ENCODE results near the gene FIBP.

FIBP gene

DNA sequence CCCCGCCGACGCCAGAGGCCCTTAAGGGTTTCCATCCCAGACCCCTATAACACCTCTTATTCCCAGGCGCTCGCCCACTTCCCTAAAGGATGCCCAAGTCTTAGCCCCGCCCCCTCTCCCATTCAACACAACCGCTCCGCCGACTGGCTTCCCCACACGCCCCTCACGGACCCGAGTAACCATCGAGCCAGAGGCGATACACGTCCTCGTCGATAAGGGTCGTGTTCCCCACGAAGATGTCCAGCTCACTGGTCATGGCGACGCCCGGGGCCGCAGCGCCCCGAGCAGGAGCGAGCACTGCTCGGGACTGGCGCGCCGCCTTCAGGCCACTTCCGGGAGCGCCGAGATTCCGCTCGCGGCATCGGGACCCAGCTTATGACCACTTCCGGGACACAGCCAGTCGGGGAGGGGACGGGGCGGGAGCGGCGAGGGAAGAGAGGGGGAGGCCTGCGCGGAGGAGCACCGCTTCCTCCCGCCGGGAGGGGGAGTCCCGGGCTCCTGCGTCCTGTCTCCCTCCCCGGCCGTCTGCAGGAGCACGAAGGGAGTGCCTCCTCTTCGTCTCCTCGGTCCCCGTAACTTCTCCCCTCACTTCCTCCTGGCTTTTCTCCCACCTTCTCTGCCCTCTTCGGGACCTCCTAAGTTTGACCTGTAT, at the start of gene FIBP:
Gene FIBP, minus strand, starts transcription at position 309 of the 652 bp plus-strand sequence. Its CDS starts 53 bp downstream, at position 256.
- peak; percentile 100 for DNase-seq

DNA sequence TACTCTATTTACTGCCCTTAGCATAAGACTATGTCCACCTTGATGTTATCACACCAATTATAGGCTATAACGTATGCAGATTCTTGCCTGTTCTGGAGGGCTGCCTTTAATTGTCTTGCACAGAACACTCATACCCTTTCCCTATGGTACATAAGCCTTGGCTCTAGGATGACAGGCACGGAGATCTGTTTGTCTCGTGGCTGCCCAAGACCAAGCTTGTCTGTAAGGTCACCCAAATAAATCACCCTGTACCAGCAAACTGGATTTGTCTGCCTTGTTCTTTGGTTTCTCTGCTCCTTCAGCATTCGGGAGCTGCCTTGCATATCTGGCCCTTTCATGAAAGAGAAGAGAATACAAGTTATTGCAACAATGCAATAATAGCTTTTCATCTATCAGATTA, 49.5 kb upstream of the FIBP start:
- peak; percentile 2 for DNase-seq

DNA sequence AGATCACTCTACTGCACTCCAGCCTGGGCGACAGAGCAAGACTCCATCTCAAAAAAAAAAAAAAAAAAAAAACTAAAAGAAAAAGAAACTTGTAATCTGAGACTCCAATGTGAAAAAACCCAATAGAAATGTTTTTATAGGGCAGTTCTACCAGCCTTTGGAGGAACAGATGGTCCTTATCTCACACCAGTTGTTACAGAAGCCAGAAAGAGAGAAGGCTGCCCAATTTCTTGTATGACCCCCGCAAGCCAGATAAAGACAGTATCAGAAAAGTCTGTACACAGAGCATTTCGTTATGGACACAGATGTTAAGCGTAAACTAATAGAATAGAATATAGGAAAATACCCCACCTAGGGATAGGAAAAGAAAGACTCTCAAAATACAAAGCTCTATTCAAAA, 45.7 kb upstream of the FIBP start:
- no peak for DNase-seq

DNA sequence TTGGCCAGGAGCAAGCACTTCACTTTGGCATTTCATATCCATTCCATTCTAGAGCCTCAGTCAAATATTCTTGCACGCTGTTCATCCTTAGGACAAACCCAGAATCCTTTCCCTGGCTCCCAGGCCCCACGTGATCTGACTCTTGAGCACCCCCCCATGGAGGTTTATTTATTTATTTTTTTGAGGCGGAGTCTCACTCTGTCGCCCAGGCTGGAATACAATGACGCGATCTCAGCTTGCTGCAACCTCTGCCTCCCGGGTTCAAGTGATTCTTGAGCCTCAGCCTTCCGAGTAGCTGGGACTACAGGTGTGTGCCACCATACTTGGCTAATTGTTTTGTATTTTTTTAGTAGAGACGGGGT, 44.3 kb upstream of the FIBP start:
- no peak for DNase-seq

DNA sequence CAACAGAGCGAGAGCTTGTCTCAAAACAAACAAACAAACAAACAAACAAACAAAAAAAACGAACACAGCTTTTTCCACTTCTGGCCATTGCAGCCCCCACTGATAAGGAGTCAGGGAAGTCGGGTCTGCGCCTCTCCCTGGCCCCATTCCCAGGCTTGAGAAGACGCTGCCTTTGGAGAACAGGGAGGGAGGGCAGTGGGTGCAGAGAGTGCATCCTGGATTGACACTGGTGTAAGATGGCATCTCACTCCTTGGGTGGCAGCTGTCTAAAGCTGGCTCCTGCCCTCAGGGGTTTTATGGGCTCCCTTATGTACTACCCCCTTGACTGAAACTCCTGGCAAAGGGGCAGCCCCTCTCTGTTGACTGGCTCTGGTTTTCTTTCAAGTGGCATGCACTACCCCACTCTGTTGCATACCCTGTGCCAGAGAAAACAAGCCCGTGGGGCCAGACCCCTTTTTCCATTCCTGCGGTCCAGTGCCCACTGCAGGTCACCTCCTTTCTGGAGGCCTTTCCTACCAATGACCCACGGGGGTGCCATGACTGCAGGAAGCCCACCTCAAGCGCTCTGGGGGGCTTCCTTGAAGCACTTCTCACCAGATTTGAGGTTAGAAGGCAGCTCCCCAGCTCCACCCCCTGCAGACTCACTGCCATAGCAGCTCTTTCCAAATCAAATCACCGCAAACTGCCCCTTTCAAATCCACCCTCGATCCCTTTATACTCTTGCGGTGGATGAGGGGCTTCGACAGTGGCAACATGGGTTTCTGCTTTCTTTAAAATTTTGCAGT, 43.7 kb upstream of the FIBP start:
- no peak for DNase-seq

DNA sequence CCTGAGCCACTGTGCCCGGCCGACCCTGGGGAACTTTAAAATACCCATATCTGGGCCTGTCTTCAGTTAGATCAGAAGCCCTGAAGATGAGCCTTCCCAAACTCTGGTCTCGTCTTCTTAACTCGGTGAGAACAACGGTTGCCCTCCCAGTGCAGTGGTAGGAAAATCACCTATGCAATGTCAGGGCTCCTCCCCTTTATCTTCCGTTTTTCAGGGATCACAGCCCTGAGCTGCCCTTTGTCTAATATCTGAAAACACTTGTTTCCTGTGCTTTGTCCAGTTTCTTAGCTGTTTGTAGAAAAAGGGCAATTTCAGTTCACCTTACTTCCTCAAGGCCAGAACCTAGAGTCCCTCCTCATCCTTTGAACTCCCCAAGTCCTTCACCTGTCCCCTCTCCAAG, 40.4 kb upstream of the FIBP start:
- no peak for DNase-seq

DNA sequence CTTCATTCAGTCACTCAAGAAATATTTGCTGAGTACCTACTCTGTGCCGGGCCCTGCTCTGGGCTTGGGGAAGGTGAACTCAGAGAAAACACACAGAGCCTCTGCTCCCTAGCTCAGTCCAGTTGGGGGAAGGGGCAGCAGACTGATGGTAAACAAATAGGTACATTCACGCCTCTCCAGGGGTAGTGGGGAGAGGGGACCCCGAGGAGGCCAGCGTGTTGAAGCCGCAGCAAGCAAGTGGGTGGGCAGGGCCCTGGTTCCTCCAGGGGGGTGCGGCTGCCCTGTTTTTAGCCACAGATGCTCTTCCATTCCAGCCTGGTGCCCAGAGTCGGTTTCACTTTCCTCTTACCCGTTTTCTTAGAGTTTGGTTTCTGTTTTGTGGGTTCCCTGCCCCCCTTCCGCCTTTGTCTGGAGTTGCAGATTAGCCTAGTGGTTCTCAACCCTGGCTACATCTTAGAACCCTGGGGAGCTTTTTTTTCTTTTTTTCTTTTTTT, 39.7 kb upstream of the FIBP start:
- DNase-seq = peak; percentile 93

DNA sequence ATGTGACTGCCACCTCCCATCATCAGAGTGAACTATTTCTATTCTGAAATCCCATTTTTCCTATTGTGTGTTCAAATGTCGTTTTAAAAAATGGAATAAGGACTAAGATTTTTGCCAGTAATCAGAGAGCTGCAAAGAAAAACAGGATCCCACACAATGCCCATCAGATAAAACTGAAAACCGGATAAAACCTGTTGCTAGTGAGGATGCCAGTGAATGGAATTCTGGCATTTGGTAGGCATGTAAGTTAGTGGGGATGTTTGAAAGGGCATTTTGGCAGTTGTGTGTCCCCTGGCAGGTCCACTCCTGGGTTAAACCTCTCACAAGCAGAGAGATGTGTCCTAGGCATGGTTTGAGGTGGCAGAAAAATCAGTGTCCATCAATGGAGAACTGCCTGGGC, 37.1 kb upstream of the FIBP start:
- no peak for DNase-seq

DNA sequence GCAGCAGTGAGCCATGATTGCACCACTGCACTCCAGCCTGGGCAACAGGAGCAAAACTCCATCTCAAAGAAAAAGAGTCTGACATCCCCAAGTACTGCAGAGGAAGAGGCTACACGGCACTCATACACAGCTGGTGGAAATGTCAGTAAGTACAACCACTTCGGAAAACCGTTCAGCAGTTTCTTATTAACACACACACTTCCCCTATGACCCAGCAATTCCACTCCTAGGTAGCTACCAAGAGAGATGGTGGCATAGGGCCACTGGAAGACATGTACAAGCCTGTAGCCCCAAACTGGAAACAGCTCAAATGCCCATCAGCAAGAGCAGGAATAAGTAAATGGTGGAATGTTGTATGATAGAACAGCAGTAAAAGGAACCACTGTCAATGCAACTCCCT, 34.3 kb upstream of the FIBP start:
- no peak for DNase-seq

DNA sequence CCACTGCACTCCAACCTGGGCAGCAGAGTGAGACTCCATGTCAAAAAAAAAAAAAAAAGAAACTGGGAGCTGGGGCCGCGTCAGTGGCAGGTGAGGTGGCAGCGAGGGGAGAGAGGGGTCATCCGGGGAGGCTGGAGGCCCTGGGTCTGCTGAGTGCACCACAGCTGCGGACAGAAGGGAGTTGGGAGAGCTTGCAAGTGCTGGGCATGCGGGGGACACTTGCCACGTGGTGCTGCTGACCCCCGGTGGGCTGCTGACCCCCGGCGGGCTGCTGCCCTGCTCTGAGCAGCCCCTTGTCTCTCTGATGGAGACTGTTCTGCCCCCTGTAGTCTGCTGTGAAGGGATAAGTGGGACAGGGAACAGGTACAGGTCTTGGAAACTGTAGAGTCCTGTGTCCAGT, 33.6 kb upstream of the FIBP start:
- no peak for DNase-seq

DNA sequence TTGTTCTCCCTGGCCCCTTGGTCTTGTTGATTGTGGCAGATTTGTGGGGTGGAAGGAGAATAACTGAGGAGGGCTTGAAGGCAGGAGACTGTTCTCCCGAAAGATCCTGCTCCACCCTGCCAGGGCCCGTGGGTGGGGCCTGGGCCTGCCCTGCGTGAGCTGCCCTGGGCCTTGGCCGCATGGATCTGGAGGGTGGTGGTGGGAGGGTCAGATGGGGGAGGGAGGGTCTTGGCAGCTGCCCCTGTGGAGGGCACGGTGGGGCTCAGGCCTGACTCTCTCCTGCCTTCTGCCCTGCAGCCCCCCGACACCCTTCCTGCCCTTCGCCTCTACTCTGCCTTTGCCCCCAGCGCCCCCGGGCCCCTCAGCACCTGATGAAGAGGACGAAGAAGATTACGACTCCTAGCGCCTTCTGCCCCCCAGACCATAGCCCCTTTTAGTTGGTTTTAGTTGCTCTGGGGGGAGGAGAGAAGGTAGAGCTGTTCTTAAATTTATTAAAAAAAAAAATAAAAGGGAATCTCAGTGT, 32.8 kb upstream of the FIBP start:
- no peak for DNase-seq

DNA sequence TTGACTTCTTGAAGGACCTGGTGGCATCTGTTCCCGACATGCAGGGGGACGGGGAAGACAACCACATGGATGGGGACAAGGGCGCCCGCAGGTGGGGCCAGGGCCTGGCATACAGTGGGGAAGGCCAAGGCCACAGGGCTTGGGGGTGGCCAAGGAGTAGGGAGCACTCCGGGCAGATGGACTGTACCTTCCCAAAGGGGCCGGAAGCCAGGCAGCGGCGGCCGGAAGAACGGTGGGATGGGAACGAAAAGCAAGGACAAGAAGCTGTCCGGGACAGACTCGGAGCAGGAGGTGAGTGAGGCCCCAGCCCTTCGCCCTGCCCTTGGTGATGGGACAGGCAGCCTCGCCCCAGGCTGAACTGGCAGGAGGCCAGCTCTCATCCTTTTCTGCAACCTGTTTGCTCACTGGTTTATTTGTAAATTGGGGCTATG, 32.1 kb upstream of the FIBP start:
- DNase-seq = no peak

DNA sequence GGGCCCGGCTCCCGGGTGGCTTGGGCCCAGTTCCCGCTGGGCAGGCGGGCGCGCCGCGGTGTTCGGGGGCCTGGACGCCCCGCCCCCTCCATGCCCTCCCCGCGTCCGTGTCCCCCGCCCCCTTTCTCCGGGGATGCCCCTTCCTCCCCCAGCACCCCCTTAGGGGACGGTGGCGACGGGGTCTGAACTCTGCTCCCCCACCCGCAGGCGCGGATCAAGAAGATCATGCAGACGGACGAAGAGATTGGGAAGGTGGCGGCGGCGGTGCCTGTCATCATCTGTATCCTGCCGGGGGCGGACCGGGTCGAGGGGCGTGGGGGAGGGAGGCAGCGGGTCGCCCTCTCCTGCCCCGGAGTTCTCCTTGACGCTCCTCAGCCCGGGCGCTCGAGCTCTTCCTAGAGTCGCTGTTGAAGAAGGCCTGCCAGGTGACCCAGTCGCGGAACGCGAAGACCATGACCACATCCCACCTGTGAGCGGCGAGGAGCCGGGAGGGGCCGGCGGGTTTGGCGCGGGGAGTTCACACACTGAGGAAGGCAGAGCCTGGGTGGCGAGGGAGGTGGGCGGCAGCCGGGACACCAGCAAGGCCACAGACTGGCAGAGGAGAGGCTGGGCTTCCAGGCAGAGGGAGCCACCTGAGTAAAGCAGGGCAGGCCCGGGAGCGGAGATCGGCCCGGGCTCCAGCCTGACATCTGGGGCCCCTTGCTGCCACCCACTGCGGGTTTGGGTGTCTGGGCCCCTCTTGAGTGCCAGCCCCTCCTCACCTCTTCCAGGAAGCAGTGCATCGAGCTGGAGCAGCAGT, 31.5 kb upstream of the FIBP start:
- peak; percentile 61 for DNase-seq

DNA sequence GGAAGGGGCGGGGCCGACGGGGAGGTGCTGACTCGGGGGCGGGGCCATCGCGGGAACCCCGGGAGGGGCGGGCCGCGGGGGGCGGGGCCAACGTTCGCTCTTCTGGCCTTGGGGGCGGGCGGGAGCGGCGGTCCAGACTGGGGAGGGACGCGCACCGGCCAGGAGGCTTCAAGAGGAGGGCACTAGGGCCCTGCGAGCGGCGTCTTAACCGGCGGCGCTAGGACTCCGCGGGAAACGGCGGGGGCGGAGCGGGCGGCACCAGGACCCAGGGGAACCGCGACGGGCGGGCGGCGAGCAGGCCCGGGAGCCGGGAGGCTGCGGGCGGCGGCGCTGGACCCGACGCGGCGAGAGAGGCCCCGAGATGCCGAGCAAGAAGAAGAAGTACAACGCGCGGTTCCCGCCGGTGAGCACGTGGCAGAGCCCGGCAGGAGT, 30.9 kb upstream of the FIBP start, which contains the start of gene DRAP1:
Gene DRAP1, plus strand, starts transcription at position 286 of the 432 bp plus-strand sequence. Its CDS starts 76 bp downstream, at position 362.
- DNase-seq = peak; percentile 100

DNA sequence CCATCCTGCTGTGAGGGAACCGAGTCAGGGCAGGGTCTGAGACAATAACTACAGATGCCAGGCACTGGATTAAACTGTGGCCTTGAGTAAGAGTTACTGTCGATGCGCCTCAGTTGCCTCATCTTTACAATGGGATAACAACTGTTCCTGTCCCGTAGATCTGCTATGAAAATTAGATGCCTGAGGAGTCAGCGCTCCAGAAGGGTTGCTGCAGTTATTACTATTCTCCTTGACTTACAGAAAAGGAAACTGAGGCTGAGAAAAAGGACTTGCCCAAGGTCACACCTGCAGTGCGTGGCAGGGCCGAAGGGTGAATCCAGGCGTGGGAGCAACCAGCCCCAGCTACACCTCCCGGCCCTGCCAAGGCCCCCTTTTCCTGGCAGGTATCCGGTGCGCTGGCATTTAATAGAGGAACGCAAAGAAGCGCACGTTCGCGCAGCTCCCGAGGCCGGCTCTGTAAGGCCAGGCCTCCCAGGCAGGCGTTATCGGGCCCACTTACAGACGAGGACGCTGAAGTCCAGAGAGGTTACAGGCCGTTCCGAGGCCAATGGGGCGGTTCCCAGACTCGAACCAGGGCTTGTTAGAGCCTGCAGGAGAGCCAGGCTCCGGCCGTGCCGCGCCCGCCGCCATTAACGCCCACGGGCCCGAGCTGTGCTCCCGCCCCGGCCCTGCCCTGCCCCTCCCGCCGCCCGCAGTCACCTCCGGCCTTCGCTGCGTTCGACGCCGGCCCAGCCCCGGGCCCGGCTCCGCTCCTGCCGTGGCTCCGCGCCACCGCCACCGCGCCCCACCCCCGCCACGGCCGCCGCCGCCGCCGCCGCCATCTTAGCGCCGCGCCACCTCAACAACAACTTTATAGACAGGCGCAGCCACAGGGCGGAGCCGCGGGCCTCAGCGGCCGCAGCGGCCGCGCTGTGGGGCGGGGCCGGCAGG, 30.2 kb upstream of the FIBP start, which contains the start of gene C11orf68:
Gene C11orf68, minus strand, starts transcription at position 852 of the 930 bp plus-strand sequence. Its CDS starts 31 bp downstream, at position 821.
- DNase-seq = peak; percentile 59

DNA sequence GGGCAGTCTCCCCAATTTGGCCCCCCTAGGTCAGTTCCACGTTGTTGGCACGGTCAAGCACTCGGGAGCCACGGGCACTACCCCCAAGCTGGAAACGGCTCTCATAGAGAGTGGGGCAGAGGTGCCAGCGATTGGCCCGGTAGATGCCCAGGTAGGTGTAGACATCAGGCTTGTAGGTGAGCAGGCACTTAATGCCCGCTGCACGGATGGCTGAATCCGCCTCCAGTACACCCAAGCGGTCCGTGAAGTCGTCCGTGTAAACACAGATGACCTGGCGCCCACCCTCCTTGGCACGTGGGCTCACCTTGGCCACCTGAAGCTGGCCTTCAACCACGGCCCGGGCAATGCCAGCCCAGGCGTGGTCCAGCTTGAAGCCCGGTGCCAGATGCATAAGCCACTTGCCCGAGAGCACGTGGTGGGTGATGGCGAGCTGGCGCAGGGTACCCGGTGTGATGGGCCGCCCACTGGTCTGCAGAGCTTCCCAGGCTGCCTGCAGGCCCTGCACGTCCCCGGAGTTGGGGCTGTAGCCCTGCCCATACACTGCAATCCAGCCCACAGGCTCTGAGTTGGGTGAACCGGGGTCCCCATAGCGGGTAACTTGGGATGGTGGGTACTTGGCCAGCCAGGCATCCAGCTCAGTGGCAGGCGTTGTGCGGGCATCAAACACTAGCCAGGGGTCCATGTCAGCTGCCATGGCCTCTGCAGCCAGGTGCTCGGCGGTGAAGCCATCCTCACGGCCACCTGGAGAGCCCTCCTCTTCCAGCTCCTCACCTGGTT, 29.4 kb upstream of the FIBP start:
- DNase-seq = no peak

DNA sequence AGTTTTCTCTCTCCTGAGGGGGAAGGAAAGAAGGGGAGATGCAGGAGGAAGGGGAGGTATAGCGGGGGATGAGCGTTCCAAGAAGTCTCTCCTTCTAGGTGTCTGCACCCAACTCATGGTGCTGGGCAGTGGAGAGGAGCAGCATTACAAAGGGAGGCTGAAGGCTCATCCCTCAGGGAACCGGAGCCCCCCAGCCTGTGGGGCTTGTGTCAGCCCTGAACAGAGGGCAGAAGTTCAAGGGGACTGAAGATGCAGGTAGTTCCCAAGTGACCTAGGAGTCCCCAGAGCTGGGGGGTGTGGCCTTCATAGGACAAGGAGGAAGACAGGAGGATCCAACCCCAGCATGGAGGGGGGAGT, 28.8 kb upstream of the FIBP start:
- DNase-seq = no peak

DNA sequence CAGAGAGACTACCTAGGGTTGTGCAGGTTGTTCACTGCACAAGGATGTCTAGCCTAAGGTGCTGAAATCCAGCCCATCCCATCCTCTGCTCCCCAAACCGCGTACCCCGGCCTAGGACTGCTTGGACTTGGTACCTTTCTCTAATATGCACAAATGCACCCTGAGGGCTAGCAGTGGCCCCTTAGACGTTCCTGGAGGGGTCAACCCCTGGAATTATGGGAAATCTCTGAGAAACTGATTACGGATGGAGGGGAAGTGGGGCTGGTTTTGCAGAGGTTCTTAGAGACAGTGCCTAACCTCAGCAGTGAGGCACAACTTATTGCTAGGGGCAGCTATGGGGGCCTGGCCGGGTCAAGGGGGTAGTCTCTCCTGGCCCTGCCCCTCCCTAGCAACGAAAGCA, 28.1 kb upstream of the FIBP start:
- DNase-seq = no peak

DNA sequence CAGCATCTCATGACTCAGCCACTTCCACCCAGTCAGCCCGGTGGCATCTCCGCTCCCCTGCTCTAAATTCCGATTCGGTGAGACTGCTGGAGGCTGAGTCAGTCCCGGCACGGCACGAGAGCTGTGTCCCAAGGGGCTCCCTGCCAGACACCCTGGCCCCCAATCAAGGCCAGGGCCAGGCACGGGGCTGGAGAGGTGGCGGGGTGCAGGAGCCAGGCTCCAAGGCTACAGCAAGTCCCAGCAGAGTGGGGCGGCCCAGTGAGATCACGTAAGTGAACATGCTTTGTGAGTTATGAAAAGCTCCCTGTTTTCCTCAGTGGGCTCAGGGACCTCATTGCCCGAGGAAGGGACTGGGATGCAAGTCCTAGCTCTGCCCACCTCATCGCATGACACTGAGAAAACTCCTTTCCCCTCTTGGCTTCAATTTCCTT, 27.6 kb upstream of the FIBP start:
- no peak for DNase-seq

DNA sequence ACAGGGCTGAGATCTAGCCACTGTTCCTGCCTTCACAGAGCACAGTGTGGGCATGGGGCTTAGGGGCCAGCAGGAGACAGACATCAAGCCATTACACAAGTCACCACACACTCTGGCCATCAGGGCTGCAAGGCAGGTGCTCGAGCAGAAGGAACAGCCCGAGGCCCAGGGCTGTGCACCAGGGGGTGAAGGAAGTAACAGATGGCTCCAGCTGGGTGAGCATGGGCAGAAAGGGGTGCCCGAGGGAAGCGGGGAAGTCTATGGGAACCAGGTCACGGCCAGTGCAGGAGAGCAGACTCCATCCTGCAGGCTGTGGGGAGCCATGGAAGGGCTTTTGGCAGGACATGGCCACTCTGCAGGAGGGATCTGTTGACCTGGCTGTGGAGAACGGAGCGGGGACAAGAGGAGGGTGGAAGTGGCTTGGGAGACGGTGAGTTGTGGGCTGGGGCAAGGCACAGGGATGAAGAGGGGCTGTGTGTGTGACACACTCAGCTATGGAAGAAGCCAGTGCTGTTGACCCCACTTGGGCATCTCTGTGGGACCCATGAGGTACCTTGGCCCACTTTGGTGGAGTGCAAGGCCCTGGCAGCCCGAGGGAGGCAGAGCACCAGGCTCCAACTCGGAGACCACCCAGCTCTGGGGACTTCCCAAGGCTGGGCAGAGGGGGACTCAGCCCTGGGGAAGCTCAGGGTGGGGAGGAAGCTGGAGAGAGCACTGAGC, 27.0 kb upstream of the FIBP start:
- DNase-seq = no peak

Measured in RPMI8226 (cell line).